Neural cell (in vitro differentiated cells): ENCODE data around the gene LCT. TPM values are rescaled to one million over a fixed set of nuclear protein-coding genes. Genes with fewer than 3 reads are reported as not detected.

Experiments
- H2AFZ ChIP-seq: fragments of 200-600, 300-800 bp; sonication (generic), shearing (Covaris generic); 2 replicates; pipeline ENCODE4 v1.6.0; 2014; ENCODE audit warnings: low read depth, mild to moderate bottlenecking, antibody characterized with exemption, low read length, moderate library complexity
- H3F3A ChIP-seq: fragments of 200-600 bp; shearing (Covaris generic); 2 replicates; pipeline ENCODE4 v1.6.1; 2016; ENCODE audit warnings: mild to moderate bottlenecking, moderate library complexity, mixed read lengths, antibody characterized with exemption, low read length; ENCODE audit not compliant: insufficient read depth, poor library complexity, severe bottlenecking
- H3K27ac ChIP-seq: fragments of 200-600, 300-800 bp; sonication (generic), shearing (Covaris generic); 2 replicates; pipeline ENCODE4 v1.5.1; 2014; ENCODE audit warnings: mild to moderate bottlenecking, low read length, moderate library complexity
- H3K27me3 ChIP-seq: fragments of 300-800, 200-600 bp; sonication (generic), shearing (Covaris generic); 2 replicates; pipeline ENCODE4 v1.6.0; 2014; ENCODE audit warnings: mild to moderate bottlenecking, low read depth, low read length, moderate library complexity; ENCODE audit not compliant: insufficient read depth
- H3K36me3 ChIP-seq: fragments of 300-800, 200-600 bp; sonication (generic), shearing (Covaris generic); 2 replicates; pipeline ENCODE4 v1.5.1; 2014; ENCODE audit warnings: mild to moderate bottlenecking, antibody characterized with exemption, low read length, moderate library complexity; ENCODE audit not compliant: insufficient read depth
- H3K4me2 ChIP-seq: fragments of 300-800, 200-600 bp; sonication (generic), shearing (Covaris generic); 2 replicates; pipeline ENCODE4 v1.6.0; 2014; ENCODE audit warnings: mild to moderate bottlenecking, low read length
- H3K4me3 ChIP-seq: fragments of 300-800, 200-600 bp; sonication (generic), shearing (Covaris generic); 2 replicates; pipeline ENCODE4 v1.5.1; 2014; ENCODE audit warnings: mild to moderate bottlenecking, low read length, moderate library complexity
- H3K79me2 ChIP-seq: fragments of 200-600 bp; shearing (Covaris generic); replicated peaks from 2 replicates; pipeline ENCODE4 v1.6.0; 2014; ENCODE audit warnings: mild to moderate bottlenecking, low read length, moderate library complexity; ENCODE audit not compliant: insufficient read depth
- H3K9ac ChIP-seq: fragments of 300-800, 200-600 bp; sonication (generic), shearing (Covaris generic); 2 replicates; pipeline ENCODE4 v1.6.1; 2016; ENCODE audit warnings: mild to moderate bottlenecking, low read length, mixed read lengths
- H3K9me2 ChIP-seq: fragments of 200-600 bp; shearing (Covaris generic); 2 replicates; pipeline ENCODE4 v1.6.1; 2016; ENCODE audit warnings: mild to moderate bottlenecking, low read length, mixed read lengths; ENCODE audit not compliant: insufficient read depth
- H3K9me3 ChIP-seq: fragments of 200-600, 300-800 bp; sonication (generic), shearing (Covaris generic); 2 replicates; pipeline ENCODE4 v1.6.1; 2016; ENCODE audit warnings: mild to moderate bottlenecking, mixed run types, low read length, moderate library complexity, mixed read lengths
- H4K20me1 ChIP-seq: fragments of 200-600 bp; shearing (Covaris generic); 2 replicates; pipeline ENCODE4 v1.6.1; 2016; ENCODE audit warnings: mild to moderate bottlenecking, mixed run types; ENCODE audit not compliant: insufficient read depth
- EP300 ChIP-seq: fragments of 450-650 bp; conservative IDR thresholded peaks from 2 replicates; pipeline ENCODE4 v1.6.1; 2014; ENCODE audit warnings: antibody characterized with exemption, mild to moderate bottlenecking, moderate library complexity; ENCODE audit not compliant: poor library complexity, severe bottlenecking
- EZH2 ChIP-seq: fragments of 200-600, 300-800 bp; shearing (Covaris generic), sonication (generic); IDR thresholded peaks from 2 replicates; pipeline ENCODE4 v1.6.1; 2014; ENCODE audit warnings: antibody characterized with exemption, low read length, borderline replicate concordance, mild to moderate bottlenecking; ENCODE audit not compliant: insufficient read depth, poor library complexity, severe bottlenecking
- MXI1 ChIP-seq: fragments of 450-650 bp; conservative IDR thresholded peaks from 2 replicates; pipeline ENCODE4 v1.6.1; 2014; ENCODE audit warnings: antibody characterized with exemption, mild to moderate bottlenecking; ENCODE audit not compliant: poor library complexity, severe bottlenecking
- POLR2AphosphoS5 ChIP-seq: IDR thresholded peaks from 2 replicates; pipeline ENCODE4 v1.6.1; 2012
- RAD21 ChIP-seq: fragments of 450-650 bp; conservative IDR thresholded peaks from 2 replicates; pipeline ENCODE4 v1.6.1; 2014; ENCODE audit warnings: antibody characterized with exemption, mild to moderate bottlenecking, moderate library complexity
- REST ChIP-seq: IDR thresholded peaks from 2 replicates; pipeline ENCODE4 v1.6.1; 2012; ENCODE audit warnings: borderline replicate concordance
- SMC3 ChIP-seq: fragments of 450-650 bp; conservative IDR thresholded peaks from 2 replicates; pipeline ENCODE4 v1.6.1; 2014; ENCODE audit warnings: antibody characterized with exemption, mild to moderate bottlenecking, moderate library complexity; ENCODE audit not compliant: poor library complexity
- TAF1 ChIP-seq: IDR thresholded peaks from 2 replicates; pipeline ENCODE4 v1.6.1; 2012; ENCODE audit warnings: low read depth
- polyA plus RNA-seq: library from polyadenylated mRNA; depleted of rRNA; stranded (reverse); fragments of >200 nt; gene quantifications from 2 replicates; pipeline ENCODE4 v1.2.3, GENCODE V29; 2014
- TF ChIP-seq, protein P1 (sequence below): fragments of 450-650 bp; IDR thresholded peaks from 2 replicates; pipeline ENCODE4 v1.5.1; 2014; ENCODE audit warnings: antibody characterized with exemption, mild to moderate bottlenecking, moderate library complexity; ENCODE audit not compliant: poor library complexity, severe bottlenecking

LCT gene
- polyA plus RNA-seq, 1 donor from 2014 or later: not detected

DNA sequence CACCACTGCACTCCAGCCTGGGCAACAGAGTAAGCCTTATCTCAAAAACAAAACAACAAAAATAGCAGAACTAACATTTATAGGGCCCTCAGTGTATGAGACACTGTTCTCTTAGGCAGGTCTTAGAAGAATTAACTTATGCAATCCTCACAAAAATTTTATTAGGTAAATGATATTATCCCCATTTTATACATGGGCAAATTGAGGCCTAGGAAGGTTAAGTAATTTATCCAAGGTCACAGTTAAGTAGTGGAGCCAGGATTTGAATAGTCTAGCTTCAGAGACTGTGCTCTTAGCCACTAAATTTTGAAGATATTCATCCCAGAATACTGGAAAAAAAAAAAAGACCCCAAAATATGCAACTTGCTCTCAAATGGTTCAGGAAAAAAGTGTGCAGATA is 16.4 kb upstream of the LCT start:
- H2AFZ ChIP-seq: no peak overlapping the region
- H3K9ac ChIP-seq: no peak overlapping the region
- no peaks in the 10 kb centered on the region for H3K27me3 ChIP-seq
- no peaks in the 10 kb centered on the region for H3K79me2 ChIP-seq
- no peaks in the 10 kb centered on the region for H3F3A ChIP-seq
- H3K9me2 ChIP-seq: no peaks in the 10 kb centered on the region
- no peaks in the 10 kb centered on the region for H3K9me3 ChIP-seq
- no peak overlapping the region for H3K4me3 ChIP-seq
- H4K20me1 ChIP-seq: no peaks in the 10 kb centered on the region
- no peak overlapping the region for H3K27ac ChIP-seq
- TF ChIP-seq TAF1 (no peak), REST (no peak), POLR2AphosphoS5 (no peak), RAD21 (no peak)
- TF ChIP-seq, protein P1, sequence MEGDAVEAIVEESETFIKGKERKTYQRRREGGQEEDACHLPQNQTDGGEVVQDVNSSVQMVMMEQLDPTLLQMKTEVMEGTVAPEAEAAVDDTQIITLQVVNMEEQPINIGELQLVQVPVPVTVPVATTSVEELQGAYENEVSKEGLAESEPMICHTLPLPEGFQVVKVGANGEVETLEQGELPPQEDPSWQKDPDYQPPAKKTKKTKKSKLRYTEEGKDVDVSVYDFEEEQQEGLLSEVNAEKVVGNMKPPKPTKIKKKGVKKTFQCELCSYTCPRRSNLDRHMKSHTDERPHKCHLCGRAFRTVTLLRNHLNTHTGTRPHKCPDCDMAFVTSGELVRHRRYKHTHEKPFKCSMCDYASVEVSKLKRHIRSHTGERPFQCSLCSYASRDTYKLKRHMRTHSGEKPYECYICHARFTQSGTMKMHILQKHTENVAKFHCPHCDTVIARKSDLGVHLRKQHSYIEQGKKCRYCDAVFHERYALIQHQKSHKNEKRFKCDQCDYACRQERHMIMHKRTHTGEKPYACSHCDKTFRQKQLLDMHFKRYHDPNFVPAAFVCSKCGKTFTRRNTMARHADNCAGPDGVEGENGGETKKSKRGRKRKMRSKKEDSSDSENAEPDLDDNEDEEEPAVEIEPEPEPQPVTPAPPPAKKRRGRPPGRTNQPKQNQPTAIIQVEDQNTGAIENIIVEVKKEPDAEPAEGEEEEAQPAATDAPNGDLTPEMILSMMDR: no peak
- H3K36me3 ChIP-seq: no peaks in the 10 kb centered on the region
- H3K4me2 ChIP-seq: no peak overlapping the region

DNA sequence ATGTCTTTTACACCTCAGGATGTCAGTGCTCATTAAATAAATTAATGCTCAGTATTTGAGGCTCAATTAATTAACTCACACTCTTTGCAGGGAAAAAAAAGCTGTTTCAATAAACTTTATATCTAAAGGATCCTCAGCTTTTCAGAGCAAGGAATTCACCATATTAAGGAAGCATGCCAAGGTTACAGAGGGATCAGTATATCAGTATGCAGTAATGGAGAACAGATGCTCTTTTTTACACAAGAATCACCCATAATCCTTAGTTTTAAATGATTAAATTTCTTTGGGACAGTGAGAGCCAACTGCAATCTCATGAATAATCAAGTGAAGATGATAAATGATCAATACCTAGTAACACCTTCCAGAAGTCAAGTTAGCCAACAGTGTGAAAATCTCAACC is 14.9 kb upstream of the LCT start:
- Histone ChIP-seq H3K27ac (no peak overlapping the region), H3K36me3 (no peaks in the 10 kb centered on the region), H3K27me3 (no peaks in the 10 kb centered on the region), H3K9ac (no peak overlapping the region), H2AFZ (no peak overlapping the region), H3F3A (no peaks in the 10 kb centered on the region), H3K4me3 (no peak overlapping the region), H4K20me1 (no peaks in the 10 kb centered on the region), H3K9me3 (no peaks in the 10 kb centered on the region), H3K4me2 (no peak overlapping the region), H3K9me2 (no peaks in the 10 kb centered on the region), H3K79me2 (no peaks in the 10 kb centered on the region)
- TF ChIP-seq MXI1 (no peak), EZH2 (no peak), POLR2AphosphoS5 (no peak), REST (no peak), EP300 (no peak), SMC3 (no peak), RAD21 (no peak), TAF1 (no peak)
- TF ChIP-seq, protein P1: no peak
